KMS-11 (cell line): ENCODE results near the gene GATC.

Experiments used
- H2AFZ ChIP-seq: fragments of 200-600 bp; sonication (generic); 2 replicates; pipeline ENCODE4 v1.6.1; 2016; ENCODE audit warnings: antibody characterized with exemption, mixed run types, low read depth
- H3K27ac ChIP-seq: fragments of 200-600 bp; sonication (generic); 2 replicates; pipeline ENCODE4 v1.6.1; 2016; ENCODE audit warnings: mild to moderate bottlenecking, mixed run types
- H3K27me3 ChIP-seq: fragments of 200-600 bp; sonication (generic); 2 replicates; pipeline ENCODE4 v1.6.1; 2017; ENCODE audit warnings: mild to moderate bottlenecking, low read depth, mixed run types, moderate library complexity; ENCODE audit not compliant: insufficient read depth
- H3K36me3 ChIP-seq: fragments of 200-600 bp; sonication (generic); 2 replicates; pipeline ENCODE4 v1.6.1; 2017; ENCODE audit warnings: mild to moderate bottlenecking, mixed run types; ENCODE audit not compliant: insufficient read depth
- H3K4me1 ChIP-seq: fragments of 200-600 bp; sonication (generic); 2 replicates; pipeline ENCODE4 v1.6.1; 2016; ENCODE audit warnings: mild to moderate bottlenecking, low read depth, mixed run types; ENCODE audit not compliant: poor library complexity, severe bottlenecking
- H3K4me2 ChIP-seq: fragments of 200-600 bp; sonication (generic); 2 replicates; pipeline ENCODE4 v1.7.0; 2016; ENCODE audit warnings: mild to moderate bottlenecking, mixed run types
- H3K4me3 ChIP-seq: fragments of 200-600 bp; sonication (generic); IDR thresholded peaks from 2 replicates; pipeline ENCODE4 v1.6.1; 2017; ENCODE audit warnings: low read depth, low read length, mixed read lengths; ENCODE audit not compliant: insufficient read depth
- H3K79me2 ChIP-seq: fragments of 200-600 bp; sonication (generic); 2 replicates; pipeline ENCODE4 v1.6.1; 2016; ENCODE audit warnings: low read depth, mixed run types; ENCODE audit not compliant: insufficient read depth
- H3K9ac ChIP-seq: fragments of 200-600 bp; sonication (generic); 2 replicates; pipeline ENCODE4 v1.6.1; 2016; ENCODE audit warnings: mild to moderate bottlenecking, mixed run types
- H4K20me1 ChIP-seq: fragments of 200-600 bp; sonication (generic); 2 replicates; pipeline ENCODE4 v1.6.1; 2016; ENCODE audit warnings: mild to moderate bottlenecking, mixed run types; ENCODE audit not compliant: insufficient read depth
- CTCF ChIP-seq: fragments of 200-600 bp; sonication (generic); conservative IDR thresholded peaks from 2 replicates; pipeline ENCODE4 v1.6.1; 2017; ENCODE audit warnings: low read depth, mild to moderate bottlenecking, antibody characterized with exemption, low read length, moderate library complexity, mixed read lengths

GATC gene

GRCh38 chr12:120473807-120474615, 27.8 kb downstream of the GATC start:
- H3K4me1 ChIP-seq, result no peaks in the 10 kb centered on the region
- no peaks in the 10 kb centered on the region for H4K20me1 ChIP-seq
- no peak overlapping the region for H3K4me2 ChIP-seq
- H3K27me3 ChIP-seq, result no peaks in the 10 kb centered on the region
- H3K36me3 ChIP-seq, result no peaks in the 10 kb centered on the region
- H2AFZ ChIP-seq, result no peak overlapping the region
- no peak overlapping the region for H3K27ac ChIP-seq
- H3K9ac ChIP-seq, result no peak overlapping the region
- no peak for TF ChIP-seq CTCF
- peaks cover under 1% of the 10 kb centered on the region; the same call in 1 of the 2 replicates for H3K79me2 ChIP-seq
- no peak overlapping the region for H3K4me3 ChIP-seq

- H3K27ac ChIP-seq, result no peak overlapping the region
- H3K79me2 ChIP-seq, result no peaks in the 10 kb centered on the region
- no peaks in the 10 kb centered on the region for H4K20me1 ChIP-seq
- no peaks in the 10 kb centered on the region for H3K36me3 ChIP-seq
- no peaks in the 10 kb centered on the region for H3K27me3 ChIP-seq
- no peak overlapping the region for H3K9ac ChIP-seq
- no peak overlapping the region for H3K4me2 ChIP-seq
- no peak overlapping the region for H2AFZ ChIP-seq
- H3K4me1 ChIP-seq, result no peaks in the 10 kb centered on the region
- TF ChIP-seq CTCF, result no peak
- no peak overlapping the region for H3K4me3 ChIP-seq
These were observed 28.3 kb downstream of the GATC start for GRCh38 chr12:120474616-120474960.

GRCh38 chr12:120475643-120476042, 29.4 kb downstream of the GATC start:
- no peak for TF ChIP-seq CTCF
- H3K4me2 ChIP-seq, result no peak overlapping the region

DNA sequence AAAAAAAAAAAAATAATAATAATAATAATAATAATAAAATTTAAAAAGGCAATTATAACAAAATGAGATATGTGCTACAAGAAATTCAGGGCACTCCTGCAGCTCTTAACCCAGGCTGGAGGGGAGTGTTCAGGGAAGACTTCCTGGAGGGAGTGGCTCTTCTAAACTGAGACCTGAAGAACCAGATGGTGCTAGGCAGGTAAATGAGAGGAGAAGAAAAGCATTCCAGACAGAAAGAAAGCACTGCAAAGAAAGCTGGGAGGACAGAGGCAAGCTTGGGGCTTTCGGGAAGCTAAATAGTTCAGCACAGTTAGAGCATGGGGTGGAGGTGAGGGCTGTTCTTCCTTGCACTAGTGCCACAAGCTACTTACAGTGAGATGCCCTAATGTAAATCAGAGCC, 33.2 kb downstream of the GATC start:
- no peaks in the 10 kb centered on the region for H3K36me3 ChIP-seq
- H3K27me3 ChIP-seq, result no peaks in the 10 kb centered on the region
- no peak overlapping the region for H3K27ac ChIP-seq
- H3K4me1 ChIP-seq, result no peaks in the 10 kb centered on the region
- H3K4me2 ChIP-seq, result no peak overlapping the region
- H3K4me3 ChIP-seq, result no peak overlapping the region
- no peak overlapping the region for H3K9ac ChIP-seq
- no peak overlapping the region for H2AFZ ChIP-seq
- no peak for TF ChIP-seq CTCF
- H3K79me2 ChIP-seq, result no peaks in the 10 kb centered on the region
- no peaks in the 10 kb centered on the region for H4K20me1 ChIP-seq

More at GRCh38 chr12:120475643-120476042, 29.4 kb downstream of the GATC start:
- no peaks in the 10 kb centered on the region for H3K4me1 ChIP-seq
- H3K4me3 ChIP-seq, result no peak overlapping the region
- no peaks in the 10 kb centered on the region for H3K27me3 ChIP-seq
- no peaks in the 10 kb centered on the region for H4K20me1 ChIP-seq
- no peak overlapping the region for H3K27ac ChIP-seq
- no peaks in the 10 kb centered on the region for H3K36me3 ChIP-seq
- no peak overlapping the region for H2AFZ ChIP-seq
- H3K79me2 ChIP-seq, result no peaks in the 10 kb centered on the region
- no peak overlapping the region for H3K9ac ChIP-seq
